Pancreas (tissue), 10 donors: Measurements from ENCODE around the gene RCBTB2. TPM values are rescaled to one million over a fixed set of nuclear protein-coding genes. Genes with fewer than 3 reads are reported as not detected.
"Not testable (repeated sequence)": the region's sequence is repeated elsewhere in the genome, so short reads cannot be mapped to it uniquely, and the experiment has no call there.

Experiments
- ATAC-seq, 4 donors: fragments of 200-7000 bp; cut with Tn5 transposase; one replicate each; pipeline versions ENCODE4 v1.8.0 to v1.9.1; 2020; ENCODE audit warnings: mild to moderate bottlenecking in 4 of 4, moderate library complexity in 4 of 4
- DNase-seq, 6 donors: peaks; one replicate each; pipeline ENCODE4 v3.0.0-alpha.2; 2020
- FAIRE-seq: peaks from 2 replicates; lab custom pipeline; 2012; peaks lifted over from hg19 to GRCh38; lab: Jason Lieb, UNC
- H3K27ac ChIP-seq, 4 donors: fragments of 200-600 bp; sonication (generic); 1 replicate in 3 of 4; 2 replicates in 1 of 4; pipeline versions ENCODE4 v1.5.0 to v1.8.0; 2020
- H3K27me3 ChIP-seq, 4 donors: fragments of 200-600 bp; one replicate each; pipeline ENCODE4 v1.8.0; 2021
- H3K36me3 ChIP-seq, 3 donors: fragments of 200-600 bp; sonication (generic) in 1 of 3; one replicate each; pipeline versions ENCODE4 v1.5.0 to v1.8.0; 2020 to 2021
- H3K4me1 ChIP-seq, 3 donors: fragments of 200-600 bp; one replicate each; pipeline ENCODE4 v1.8.0; 2021
- H3K4me3 ChIP-seq, 4 donors: fragments of 200-600 bp; sonication (generic) in 2 of 4; one replicate each; pipeline versions ENCODE4 v1.5.0 to v1.8.0; 2020 to 2021
- H3K9me3 ChIP-seq, 4 donors: fragments of 200-600 bp; one replicate each; pipeline ENCODE4 v1.8.0; 2021
- CTCF ChIP-seq, 4 donors: fragments of 200-600 bp; sonication (generic) in 3 of 4; IDR thresholded peaks; one replicate each; pipeline versions ENCODE4 v1.5.0 to v1.8.0; 2021; ENCODE audit warnings: antibody characterized with exemption in 4 of 4
- WGBS, 2 donors: extraction: QIAGEN DNeasy Blood & Tissue Kit; methylation state at CpG; one replicate each; pipeline ENCODE4 v1.1.7; 2013; 5-methylcytosine and 5-hydroxymethylcytosine counted together
- intact Hi-C, 3 donors: fragments of 100-400 bp; cut with DNase I; formaldehyde crosslinking; loops; one replicate each; pipeline versions ENCODE4 v1.11.1 to v1.14.2; 2022
- polyA plus RNA-seq, 2 donors: library from polyadenylated mRNA; stranded (reverse); fragments of 200-250 nt; gene quantifications; one replicate each; pipeline ENCODE4 v1.2.3, GENCODE V29; 2013
- total RNA-seq, 6 donors: library from RNA; stranded (reverse); fragmentation: NEBNext Ultra II Directional in 4 of 6; extraction: Animal tissue kit (Norgen Biotek cat#: 25700) in 4 of 6; gene quantifications; one replicate each; pipeline versions ENCODE4 v1.2.1 to v1.2.4, GENCODE V29; 2021 to 2023
- donor health status: healthy with polysubstance abuse.
- donor health status: DM: no; HTN: no; CAD: no; lungs with moderate emphysema.
- donor health status: DM: no; HTN: no; CAD: no.
- donor health status: control.
- donor health status: control.
- donor health status: Bipolar disorder and iron deficiency.
- donor health status: DM: yes; HTN: yes; CAD: no.
- donor health status: DM: no; HTN: no; CAD: no.
- donor health status: DM: no; HTN: no; CAD: no.
- donor health status: DM: yes; HTN: yes; CAD: no.

The RCBTB2 gene
- total RNA-seq, result 1 to 10 TPM; 2.7 to 8.8 (median 4.1) TPM
- polyA plus RNA-seq, result 1 to 10 TPM; 7.1 to 9.7 TPM

- no peaks in the 10 kb centered on the region for H3K36me3 ChIP-seq
- H3K27ac ChIP-seq, result peak within 1 kb of the TSS; percentile 91 to 96 (median 94)
- ATAC-seq (peak; percentile 94 to 99 (median 98)), FAIRE-seq (no peak), DNase-seq (peak; percentile 97 to 100 (median 98))
- peak within 1 kb of the TSS; percentile 58 to 68 (median 64) for H3K4me3 ChIP-seq
- H3K27me3 ChIP-seq, result no peaks in the 10 kb centered on the region
- intact Hi-C loops, result no loop called here
- H3K9me3 ChIP-seq, result no peaks in the 10 kb centered on the region
- TF ChIP-seq CTCF (IDR thresholded peaks at IDR 0.05), result no peak
- H3K4me1 ChIP-seq, result peaks cover 0 to 6% (median 0%) of the 10 kb centered on the region in 3 donors
- 1 to 2% methylated on average over 67 to 84 of the region's 84 CpGs for WGBS, 2 donors
Measured at GRCh38 chr13:48532506-48533499, at the start of gene RCBTB2. RCBTB2 (minus strand) TSS chr13:48533080; CDS start chr13:48521939, 11,141 bp downstream.

DNA sequence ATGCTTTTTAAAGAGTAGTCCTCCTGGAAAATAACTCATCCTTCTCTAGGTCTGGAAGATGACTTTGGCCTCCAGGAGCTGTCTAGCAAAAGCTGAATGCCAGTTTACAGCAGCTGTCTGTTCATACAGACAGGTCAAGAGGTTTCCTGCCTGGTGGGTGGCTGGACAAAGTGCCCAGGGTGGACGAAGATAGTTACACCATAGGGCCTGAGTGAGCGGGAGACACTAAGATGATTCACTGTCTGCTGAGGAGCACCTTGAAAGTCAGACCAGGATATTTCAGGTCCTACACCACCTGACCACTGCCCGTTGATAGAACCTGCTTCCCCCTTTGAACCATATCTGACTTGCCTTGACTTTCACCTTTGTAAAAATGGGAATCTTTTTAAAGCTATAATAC, 49.2 kb upstream of the RCBTB2 start:
- peaks cover 0 to 17% (median 10%) of the 10 kb centered on the region in 3 donors for H3K4me1 ChIP-seq
- no peaks in the 10 kb centered on the region for H3K27me3 ChIP-seq
- H3K36me3 ChIP-seq, result no peaks in the 10 kb centered on the region
- H3K4me3 ChIP-seq, result no peak overlapping the region
- H3K27ac ChIP-seq, result no peak overlapping the region
- TF ChIP-seq CTCF (IDR thresholded peaks at IDR 0.05), result no peak
- no peak for DNase-seq
- ATAC-seq, result no peak
- no peak for FAIRE-seq
- intact Hi-C loops, result loop anchor here in 2 of 3 donors (10.0 kb wide), 2 partner anchors 247 to 467 kb away; no protein-coding TSS in a partner anchor
- H3K9me3 ChIP-seq, result no peaks in the 10 kb centered on the region
- 66 to 79% methylated on average over 3 of the region's 3 CpGs for WGBS, 2 donors

GRCh38 chr13:48580896-48581295, 48.0 kb upstream of the RCBTB2 start:
- H3K4me3 ChIP-seq, result no peak overlapping the region
- ATAC-seq, result no peak

GRCh38 chr13:48580185-48580803, 47.4 kb upstream of the RCBTB2 start:
- no peaks in the 10 kb centered on the region for H3K36me3 ChIP-seq
- H3K4me3 ChIP-seq, result no peak overlapping the region
- FAIRE-seq (peak; percentile 83), ATAC-seq (peak; percentile 56 to 87 (median 84)), DNase-seq (peak in 5 of 6 donors; percentile 52 to 76 (median 62))
- WGBS, 2 donors, result 21 to 24% methylated on average over 8 of the region's 8 CpGs
- TF ChIP-seq CTCF (IDR thresholded peaks at IDR 0.05), result peak; percentile 41 to 63 (median 54)
- intact Hi-C loops, result loop anchor here in 2 of 3 donors (10.0 kb wide), 2 partner anchors 245 to 465 kb away; no protein-coding TSS in a partner anchor
- no peaks in the 10 kb centered on the region for H3K27me3 ChIP-seq
- H3K4me1 ChIP-seq, result peaks cover 0 to 17% (median 10%) of the 10 kb centered on the region in 3 donors
- H3K9me3 ChIP-seq, result no peaks in the 10 kb centered on the region
- no peak overlapping the region for H3K27ac ChIP-seq

More at GRCh38 chr13:48580896-48581295, 48.0 kb upstream of the RCBTB2 start:
- Histone ChIP-seq H3K9me3 (no peaks in the 10 kb centered on the region), H3K36me3 (no peaks in the 10 kb centered on the region), H3K27ac (no peak overlapping the region), H3K4me1 (peaks cover 0 to 17% (median 10%) of the 10 kb centered on the region in 3 donors), H3K27me3 (no peaks in the 10 kb centered on the region)
- intact Hi-C loops, result loop anchor here in 2 of 3 donors (10.0 kb wide), 2 partner anchors 246 to 466 kb away; no protein-coding TSS in a partner anchor
- WGBS, 2 donors, result 40 to 43% methylated on average over 6 of the region's 6 CpGs
- FAIRE-seq (no peak), DNase-seq (no peak)
- TF ChIP-seq CTCF (IDR thresholded peaks at IDR 0.05), result no peak

DNA sequence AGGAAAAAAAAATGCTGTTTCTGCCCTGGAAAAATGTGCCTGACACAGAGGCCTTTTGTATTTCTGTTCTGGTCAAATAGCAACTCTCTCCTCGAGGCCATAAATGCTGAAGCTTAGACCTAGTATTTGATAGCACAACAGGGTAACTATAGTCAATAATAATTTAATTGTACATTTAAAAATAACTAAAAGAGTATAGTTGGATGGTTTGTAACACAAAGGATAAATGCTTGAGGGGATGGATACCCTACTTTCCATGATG, 47.0 kb upstream of the RCBTB2 start:
- not testable (repeated sequence) for H3K27ac ChIP-seq, FAIRE-seq, H3K27me3 ChIP-seq, H3K9me3 ChIP-seq, ATAC-seq, H3K4me3 ChIP-seq, DNase-seq, H3K36me3 ChIP-seq
- peaks cover 0 to 15% (median 10%) of the 10 kb centered on the region in 3 donors for H3K4me1 ChIP-seq
- WGBS, 2 donors, result 63 to 83% methylated on average over 1 of the region's 1 CpG
- intact Hi-C loops, result loop anchor here in 2 of 3 donors (10.0 kb wide), 4 partner anchors 235 to 465 kb away; no protein-coding TSS in a partner anchor
